H1 (cell line): ENCODE results near the gene LUC7L3. TPM values are rescaled to one million over a fixed set of nuclear protein-coding genes. Genes with fewer than 3 reads are reported as not detected.

Experiments used
- CTCF ChIA-PET: fragments of 300-600 bp; sonication (Branson Sonifier 250); formaldehyde crosslinking; loops from one replicate; lab custom pipeline; 2021; ENCODE audit not compliant: partially characterized antibody; lab: Charles Lee
- POLR2A ChIA-PET: fragments of 300-600 bp; sonication (Branson Sonifier 250); formaldehyde crosslinking; loops from one replicate; lab custom pipeline; 2021; ENCODE audit warnings: inconsistent platforms; ENCODE audit not compliant: partially characterized antibody; lab: Charles Lee
- DNase-seq, 2 experiments: peaks; one replicate each; pipeline versions ENCODE4 v3.0.0 to v3.0.0-alpha.2; 2010 to 2022; ENCODE audit warnings: low spot score in 2 of 2, low read depth in 1 of 2, mixed read lengths in 1 of 2
- FAIRE-seq: peaks from 2 replicates; lab custom pipeline; 2011; peaks lifted over from hg19 to GRCh38; lab: Jason Lieb, UNC
- H2AFZ ChIP-seq: 2 replicates; pipeline ENCODE4 v1.8.1; 2012; ENCODE audit warnings: low read length, inconsistent platforms
- H2AK5ac ChIP-seq: 2 replicates; pipeline ENCODE4 v1.6.1; 2013; ENCODE audit warnings: low read depth, low read length
- H2BK120ac ChIP-seq: replicated peaks from 2 replicates; pipeline ENCODE3; 2013; ENCODE audit warnings: low read depth, low read length, inconsistent platforms
- H2BK12ac ChIP-seq: 2 replicates; pipeline ENCODE4 v1.6.1; 2013; ENCODE audit warnings: low read depth, low read length
- H2BK15ac ChIP-seq: 2 replicates; pipeline ENCODE4 v1.6.1; 2013; ENCODE audit warnings: low read length
- H2BK20ac ChIP-seq: 2 replicates; pipeline ENCODE4 v1.6.1; 2013; ENCODE audit warnings: low read length
- H2BK5ac ChIP-seq: 2 replicates; pipeline ENCODE4 v1.6.1; 2013; ENCODE audit warnings: low read depth, low read length
- H3K14ac ChIP-seq: 2 replicates; pipeline ENCODE4 v1.6.1; 2013; ENCODE audit warnings: inconsistent platforms; ENCODE audit not compliant: insufficient read length
- H3K18ac ChIP-seq: 2 replicates; pipeline ENCODE4 v1.6.1; 2013; ENCODE audit warnings: low read length; ENCODE audit errors: extremely low read depth
- H3K23ac ChIP-seq: 2 replicates; pipeline ENCODE4 v1.6.1; 2013; ENCODE audit warnings: inconsistent platforms; ENCODE audit not compliant: insufficient read length
- H3K23me2 ChIP-seq: 2 replicates; pipeline ENCODE4 v1.6.1; 2013; ENCODE audit warnings: low read depth, low read length
- H3K27ac ChIP-seq: 2 replicates; pipeline ENCODE4 v1.6.1; 2011; ENCODE audit warnings: low read depth, low read length, inconsistent platforms
- H3K27me3 ChIP-seq, 4 experiments: replicated peaks in 1 of 4; 1 replicate in 1 of 4; 2 replicates in 3 of 4; pipeline versions ENCODE4 v1.6.1 to v1.8.1; 2011 to 2013; ENCODE audit warnings: low read length in 3 of 4, mild to moderate bottlenecking in 3 of 4, inconsistent platforms in 2 of 4, mixed read lengths in 2 of 4, moderate library complexity in 1 of 4; ENCODE audit not compliant: control insufficient read depth in 3 of 4, insufficient read depth in 3 of 4; ENCODE audit errors: extremely low read depth in 1 of 4
- H3K36me3 ChIP-seq, 4 experiments: 2 replicates each; pipeline versions ENCODE4 v1.6.1 to v1.8.1; 2011 to 2013; ENCODE audit warnings: mild to moderate bottlenecking in 4 of 4, low read length in 3 of 4, moderate library complexity in 2 of 4, control low read depth in 1 of 4, inconsistent platforms in 1 of 4; ENCODE audit not compliant: insufficient read depth in 4 of 4, control insufficient read depth in 2 of 4
- H3K4ac ChIP-seq: replicated peaks from 2 replicates; pipeline ENCODE3; 2013; ENCODE audit warnings: low read length, low read depth, mixed read lengths, inconsistent platforms; ENCODE audit not compliant: insufficient read length
- H3K4me1 ChIP-seq, 4 experiments: replicated peaks in 1 of 4; 1 replicate in 1 of 4; 2 replicates in 3 of 4; pipeline versions ENCODE4 v1.6.1 to v1.8.1; 2011 to 2013; ENCODE audit warnings: low read length in 3 of 4, inconsistent platforms in 2 of 4, mixed read lengths in 1 of 4; ENCODE audit not compliant: insufficient read depth in 4 of 4, control insufficient read depth in 3 of 4
- H3K4me2 ChIP-seq, 2 experiments: 2 replicates each; pipeline versions ENCODE4 v1.6.1 to v1.8.1; 2011 to 2013; ENCODE audit warnings: low read depth in 2 of 2, low read length in 2 of 2, control low read depth in 1 of 2, inconsistent platforms in 1 of 2, mild to moderate bottlenecking in 1 of 2; ENCODE audit not compliant: insufficient read depth in 1 of 2
- H3K4me3 ChIP-seq, 4 experiments: fragments of 200-600, 300-600 bp in 1 of 4; sonication (generic), shearing (Covaris generic), sonication (Bioruptor Twin) in 1 of 4; 2 replicates each; pipeline versions ENCODE4 v1.5.1 to v1.8.1; 2011 to 2016; ENCODE audit warnings: low read length in 4 of 4, low read depth in 3 of 4, control low read depth in 2 of 4, inconsistent platforms in 2 of 4, mild to moderate bottlenecking in 2 of 4, mixed read lengths in 1 of 4, moderate library complexity in 1 of 4; ENCODE audit not compliant: insufficient read depth in 2 of 4; ENCODE audit errors: extremely low read depth in 1 of 4
- H3K56ac ChIP-seq: replicated peaks from 2 replicates; pipeline ENCODE3; 2013; ENCODE audit warnings: low read depth, mild to moderate bottlenecking, mixed read lengths, low read length, inconsistent platforms; ENCODE audit not compliant: insufficient read length
- H3K79me1 ChIP-seq: 2 replicates; pipeline ENCODE4 v1.6.1; 2013; ENCODE audit warnings: low read depth, low read length, control low read depth
- H3K79me2 ChIP-seq, 2 experiments: 2 replicates each; pipeline versions ENCODE4 v1.6.1 to v1.8.1; 2012 to 2013; ENCODE audit warnings: low read length in 2 of 2, mild to moderate bottlenecking in 2 of 2, inconsistent platforms in 1 of 2; ENCODE audit not compliant: insufficient read depth in 2 of 2, control insufficient read depth in 1 of 2
- H3K9ac ChIP-seq, 4 experiments: replicated peaks in 1 of 4; 1 replicate in 1 of 4; 2 replicates in 3 of 4; pipeline versions ENCODE4 v1.6.1 to v1.8.1; 2011 to 2013; ENCODE audit warnings: low read depth in 3 of 4, low read length in 3 of 4, control low read depth in 2 of 4, mild to moderate bottlenecking in 2 of 4, moderate library complexity in 2 of 4, inconsistent platforms in 1 of 4; ENCODE audit errors: extremely low read depth in 1 of 4
- H3K9me3 ChIP-seq, 2 experiments: 2 replicates each; pipeline versions ENCODE4 v1.6.1 to v1.8.1; 2012 to 2013; ENCODE audit warnings: mild to moderate bottlenecking in 2 of 2, moderate library complexity in 2 of 2, control low read depth in 1 of 2, inconsistent platforms in 1 of 2, low read depth in 1 of 2, low read length in 1 of 2, mixed read lengths in 1 of 2; ENCODE audit not compliant: insufficient read depth in 2 of 2
- H4K20me1 ChIP-seq, 2 experiments: replicated peaks in 1 of 2; 2 replicates each; pipeline versions ENCODE3 to v1.8.1; 2011 to 2013; ENCODE audit warnings: inconsistent platforms in 2 of 2, low read length in 2 of 2, mild to moderate bottlenecking in 1 of 2; ENCODE audit not compliant: insufficient read depth in 2 of 2, control insufficient read depth in 1 of 2
- H4K5ac ChIP-seq: 2 replicates; pipeline ENCODE4 v1.6.1; 2013; ENCODE audit warnings: low read length, low read depth, mixed read lengths, inconsistent platforms; ENCODE audit not compliant: insufficient read length
- H4K8ac ChIP-seq: 2 replicates; pipeline ENCODE4 v1.8.0; 2013; ENCODE audit warnings: mild to moderate bottlenecking, moderate library complexity, low read length, inconsistent platforms; ENCODE audit not compliant: insufficient read depth; ENCODE audit errors: extremely low read depth
- H4K91ac ChIP-seq: replicated peaks from 2 replicates; pipeline ENCODE3; 2013; ENCODE audit warnings: low read length, mixed read lengths, inconsistent platforms; ENCODE audit not compliant: insufficient read length
- ATF2 ChIP-seq: IDR thresholded peaks from 2 replicates; pipeline ENCODE4 v1.6.1; 2012; ENCODE audit warnings: low read length, inconsistent platforms
- EGR1 ChIP-seq: IDR thresholded peaks from 2 replicates; pipeline ENCODE4 v1.6.1; 2011; ENCODE audit warnings: low read depth, low read length, borderline replicate concordance
- EP300 ChIP-seq, 2 experiments: IDR thresholded peaks; 1 replicate in 1 of 2; 2 replicates in 1 of 2; pipeline ENCODE4 v1.6.1; 2011 to 2012; ENCODE audit warnings: low read depth in 2 of 2, low read length in 2 of 2, mild to moderate bottlenecking in 2 of 2, borderline replicate concordance in 1 of 2, inconsistent platforms in 1 of 2, moderate library complexity in 1 of 2
- KDM1A ChIP-seq: fragments of 200-600, 300-600 bp; sonication (generic); IDR thresholded peaks from 2 replicates; pipeline ENCODE4 v1.7.1; 2016; ENCODE audit warnings: mild to moderate bottlenecking, low read length, borderline replicate concordance
- NANOG ChIP-seq: IDR thresholded peaks from 2 replicates; pipeline ENCODE4 v1.6.1; 2011; ENCODE audit warnings: low read length, low read depth, mild to moderate bottlenecking, inconsistent platforms; ENCODE audit not compliant: insufficient read depth, poor library complexity, severe bottlenecking
- SP1 ChIP-seq: IDR thresholded peaks from 2 replicates; pipeline ENCODE4 v1.6.1; 2011; ENCODE audit warnings: low read depth, low read length
- SRF ChIP-seq: IDR thresholded peaks from 2 replicates; pipeline ENCODE4 v1.6.1; 2011; ENCODE audit warnings: mild to moderate bottlenecking, low read depth, low read length, moderate library complexity
- WGBS, 2 experiments: shearing (Covaris generic) in 1 of 2; methylation state at CpG; one replicate each; pipeline versions ENCODE4 v1.1.6 to v1.1.7; 2013 to 2015; ENCODE audit warnings: low lambda C conversion rate in 2 of 2, mixed read lengths in 2 of 2, inconsistent platforms in 1 of 2, low coverage in 1 of 2, missing lambda C conversion rate in 1 of 2; ENCODE audit not compliant: insufficient replicate concordance in 2 of 2, insufficient coverage in 1 of 2, insufficient read length in 1 of 2; ENCODE audit errors: extremely low coverage in 1 of 2, missing lambda C conversion rate in 1 of 2; 5-methylcytosine and 5-hydroxymethylcytosine counted together
- polyA plus RNA-seq, 7 experiments: library from polyadenylated mRNA; depleted of rRNA in 3 of 7; stranded (reverse) in 5 of 7; unstranded in 2 of 7; fragments of >200 nt in 5 of 7; fragments of 200-250 nt in 2 of 7; gene quantifications; 1 replicate in 5 of 7; 2 replicates in 1 of 7; 4 replicates in 1 of 7; pipeline versions ENCODE4 v1.2.1 to v1.2.3, GENCODE V29; 2011 to 2013; ENCODE audit warnings: missing spikeins in 2 of 7, mixed read lengths in 2 of 7
- total RNA-seq: library from RNA; stranded (reverse); fragmentation: NEBNext Ultra II Directional; extraction: Animal tissue kit (Norgen Biotek cat#: 25700); gene quantifications from 2 replicates; pipeline ENCODE4 v1.2.1, GENCODE V29; 2021

Gene LUC7L3
- total and polyA plus RNA-seq, 2 of the 8 experiments (the other 6 are each of a cell fraction or from before 2014, with no cell fraction given) = 102 to 126 TPM

- Histone ChIP-seq H2AK5ac (no peak overlapping the region), H2BK5ac (no peak overlapping the region), H3K23ac (no peak overlapping the region), H3K9me3 (no peaks in the 10 kb centered on the region), H2BK20ac (no peak overlapping the region), H3K79me1 (no peaks in the 10 kb centered on the region), H3K23me2 (0 out of 2 replicates have a peak, but pooled peaks cover 2% of the 10 kb centered on the region), H4K8ac (no peak overlapping the region), H3K9ac (no peak overlapping the region), H3K4me2 (no peak overlapping the region), H4K5ac (no peak overlapping the region), H2AFZ (no peak overlapping the region), H3K27me3 (no peaks in the 10 kb centered on the region), H3K27ac (no peak overlapping the region), H4K91ac (no peak overlapping the region), H3K4me3 (no peak overlapping the region), H3K4ac (no peak overlapping the region), H3K56ac (no peak overlapping the region), H2BK12ac (no peak overlapping the region), H3K4me1 (no peaks in the 10 kb centered on the region), H2BK15ac (no peak overlapping the region), H3K79me2 (no peaks in the 10 kb centered on the region), H3K14ac (no peak overlapping the region), H3K36me3 (no peaks in the 10 kb centered on the region), H4K20me1 (no peaks in the 10 kb centered on the region), H3K18ac (no peak overlapping the region), H2BK120ac (no peak overlapping the region)
- DNase-seq (no peak), FAIRE-seq (no peak)
- ChIA-PET POLR2A (interaction anchor here (1.3 kb wide), 1 partner anchor 87 kb away, joined by 5 read pairs; the partner anchor contains the start of gene TOB1), CTCF (interaction anchor here (0.8 to 9.3 kb wide), 8 partner anchors 12 to 193 kb away, joined by 3 to 63 read pairs (median 4); no protein-coding TSS in a partner anchor)
- TF ChIP-seq NANOG (no peak), EGR1 (no peak), ATF2 (no peak), EP300 (IDR thresholded peaks at IDR 0.05; ENCODE audit: borderline replicate concordance in 1 of 2, low read depth in 2 of 2, low read length in 2 of 2) (no peak), SRF (no peak), SP1 (no peak), KDM1A (no peak)
- WGBS, 2 experiments = 96% methylated on average over 8 of the region's 8 CpGs; no CpG with 5 or more reads in 1 of the 2 experiments
Measured at GRCh38 chr17:50778471-50778870, 59.1 kb downstream of the LUC7L3 start.
